K562 (cell line): Measurements from ENCODE around the gene GGT6.

Experiments used
- ATF7 ChIP-seq: fragments of 450-650 bp; IDR thresholded peaks from 2 replicates; pipeline ENCODE4 v1.7.1; 2014; ENCODE audit warnings: mild to moderate bottlenecking, moderate library complexity
- BHLHE40 ChIP-seq: IDR thresholded peaks from 2 replicates; pipeline ENCODE4 v1.6.1; 2011; ENCODE audit warnings: low read length, improper control_type of control experiment
- BRCA1 ChIP-seq, 2 experiments: fragments of 450-650 bp in 1 of 2; sonication (generic) in 1 of 2; formaldehyde crosslinking in 1 of 2; IDR thresholded peaks; 2 replicates each; pipeline versions ENCODE4 v1.5.0 to v1.6.1; 2017 to 2020; ENCODE audit warnings: mild to moderate bottlenecking in 1 of 2, missing genetic modification reagents in 1 of 2
- CBFB ChIP-seq: sonication (generic); formaldehyde crosslinking; IDR thresholded peaks from 2 replicates; pipeline ENCODE4 v1.4.0; 2020; ENCODE audit warnings: mild to moderate bottlenecking, missing genetic modification reagents
- MAX ChIP-seq: sonication (generic); formaldehyde crosslinking; IDR thresholded peaks from 2 replicates; pipeline ENCODE4 v1.9.0; 2022; ENCODE audit warnings: mild to moderate bottlenecking, missing genetic modification reagents
- POLR2A ChIP-seq: fragments of 450-650 bp; conservative IDR thresholded peaks from 2 replicates; pipeline ENCODE4 v1.6.1; 2016
- POLR2G ChIP-seq: fragments of 200-400 bp; formaldehyde crosslinking; IDR thresholded peaks from 2 replicates; pipeline ENCODE4 v1.6.1; 2017; ENCODE audit warnings: low read depth, mild to moderate bottlenecking, antibody characterized with exemption, low read length, moderate library complexity
- SIN3A ChIP-seq, 2 experiments: fragments of 150-350 bp in 1 of 2; IDR thresholded peaks; 2 replicates each; pipeline ENCODE4 v1.6.1; 2011 to 2016; ENCODE audit warnings: borderline replicate concordance in 2 of 2, low read depth in 2 of 2, low read length in 2 of 2, mild to moderate bottlenecking in 2 of 2, moderate library complexity in 2 of 2; ENCODE audit not compliant: control insufficient read depth in 1 of 2
- SMAD3 ChIP-seq: fragments of 450-650 bp; formaldehyde crosslinking; conservative IDR thresholded peaks from 2 replicates; pipeline ENCODE4 v1.4.0; 2020; ENCODE audit warnings: mild to moderate bottlenecking
- TAF1 ChIP-seq: IDR thresholded peaks from 2 replicates; pipeline ENCODE4 v1.6.1; 2011; ENCODE audit warnings: mild to moderate bottlenecking, low read length, moderate library complexity; ENCODE audit not compliant: insufficient read depth, control insufficient read depth, severe bottlenecking; ENCODE audit errors: extremely low read depth
- ZNF778 ChIP-seq: fragments of 450-650 bp; formaldehyde crosslinking; IDR thresholded peaks from 2 replicates; pipeline ENCODE4 v1.4.0; 2020; ENCODE audit warnings: mild to moderate bottlenecking, moderate library complexity
- TF ChIP-seq, protein P1 (sequence below): IDR thresholded peaks from 2 replicates; pipeline ENCODE4 v1.6.1; 2016; ENCODE audit warnings: missing genetic modification characterization, missing compliant biosample characterization
- TF ChIP-seq, protein P2 (sequence below): fragments of 250-450 bp; sonication (Bioruptor Pico); IDR thresholded peaks from 2 replicates; pipeline ENCODE4 v1.5.0; 2021; ENCODE audit warnings: mild to moderate bottlenecking, borderline replicate concordance

- TF ChIP-seq, protein P1, sequence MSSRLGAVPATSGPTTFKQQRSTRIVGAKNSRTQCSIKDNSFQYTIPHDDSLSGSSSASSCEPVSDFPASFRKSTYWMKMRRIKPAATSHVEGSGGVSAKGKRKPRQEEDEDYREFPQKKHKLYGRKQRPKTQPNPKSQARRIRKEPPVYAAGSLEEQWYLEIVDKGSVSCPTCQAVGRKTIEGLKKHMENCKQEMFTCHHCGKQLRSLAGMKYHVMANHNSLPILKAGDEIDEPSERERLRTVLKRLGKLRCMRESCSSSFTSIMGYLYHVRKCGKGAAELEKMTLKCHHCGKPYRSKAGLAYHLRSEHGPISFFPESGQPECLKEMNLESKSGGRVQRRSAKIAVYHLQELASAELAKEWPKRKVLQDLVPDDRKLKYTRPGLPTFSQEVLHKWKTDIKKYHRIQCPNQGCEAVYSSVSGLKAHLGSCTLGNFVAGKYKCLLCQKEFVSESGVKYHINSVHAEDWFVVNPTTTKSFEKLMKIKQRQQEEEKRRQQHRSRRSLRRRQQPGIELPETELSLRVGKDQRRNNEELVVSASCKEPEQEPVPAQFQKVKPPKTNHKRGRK: no peak
- TF ChIP-seq ZNF778 (CRISPR knock-in tag): no peak
- TF ChIP-seq POLR2G: no peak
- TF ChIP-seq ATF7: no peak
- TF ChIP-seq, protein P2, sequence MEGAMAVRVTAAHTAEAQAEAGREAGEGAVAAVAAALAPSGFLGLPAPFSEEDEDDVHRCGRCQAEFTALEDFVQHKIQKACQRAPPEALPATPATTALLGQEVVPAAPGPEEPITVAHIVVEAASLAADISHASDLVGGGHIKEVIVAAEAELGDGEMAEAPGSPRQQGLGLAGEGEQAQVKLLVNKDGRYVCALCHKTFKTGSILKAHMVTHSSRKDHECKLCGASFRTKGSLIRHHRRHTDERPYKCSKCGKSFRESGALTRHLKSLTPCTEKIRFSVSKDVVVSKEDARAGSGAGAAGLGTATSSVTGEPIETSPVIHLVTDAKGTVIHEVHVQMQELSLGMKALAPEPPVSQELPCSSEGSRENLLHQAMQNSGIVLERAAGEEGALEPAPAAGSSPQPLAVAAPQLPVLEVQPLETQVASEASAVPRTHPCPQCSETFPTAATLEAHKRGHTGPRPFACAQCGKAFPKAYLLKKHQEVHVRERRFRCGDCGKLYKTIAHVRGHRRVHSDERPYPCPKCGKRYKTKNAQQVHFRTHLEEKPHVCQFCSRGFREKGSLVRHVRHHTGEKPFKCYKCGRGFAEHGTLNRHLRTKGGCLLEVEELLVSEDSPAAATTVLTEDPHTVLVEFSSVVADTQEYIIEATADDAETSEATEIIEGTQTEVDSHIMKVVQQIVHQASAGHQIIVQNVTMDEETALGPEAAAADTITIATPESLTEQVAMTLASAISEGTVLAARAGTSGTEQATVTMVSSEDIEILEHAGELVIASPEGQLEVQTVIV (CRISPR knock-in tag): no peak
- TF ChIP-seq TAF1: no peak
- no peak for TF ChIP-seq CBFB (CRISPR knock-in tag)
- TF ChIP-seq BRCA1 (IDR thresholded peaks at IDR 0.05): no peak
- TF ChIP-seq BRCA1 (CRISPR knock-in tag; IDR thresholded peaks at IDR 0.05): no peak
- TF ChIP-seq MAX (CRISPR knock-in tag): no peak
- TF ChIP-seq POLR2A: no peak
- TF ChIP-seq SIN3A (IDR thresholded peaks at IDR 0.05; ENCODE audit: borderline replicate concordance in 2 of 2, control insufficient read depth in 1 of 2, low read depth in 2 of 2, low read length in 2 of 2): no peak
- no peak for TF ChIP-seq BHLHE40
- no peak for TF ChIP-seq SMAD3 (CRISPR knock-in tag)
These were observed 3.4 kb downstream of the GGT6 start for GRCh38 chr17:4556996-4557395.
